A549 (cell line): ENCODE data around the gene AMOT.

Experiments
- CEBPB ChIP-seq, 2 experiments: fragments of >200 bp in 1 of 2; sonication (Bioruptor Twin) in 1 of 2; formaldehyde crosslinking in 1 of 2; IDR thresholded peaks; 2 replicates each; pipeline ENCODE4 v1.6.1; 2012 to 2016
- GATA3 ChIP-seq: IDR thresholded peaks from 2 replicates; pipeline ENCODE4 v1.6.1; 2012; ENCODE audit warnings: borderline replicate concordance
- HDAC2 ChIP-seq: fragments of 200-600 bp; sonication (generic); IDR thresholded peaks from 2 replicates; pipeline ENCODE4 v1.6.1; 2016
- JUNB ChIP-seq: fragments of >200 bp; sonication (Bioruptor Twin); formaldehyde crosslinking; IDR thresholded peaks from 2 replicates; pipeline ENCODE4 v1.6.1; 2016
- PBX3 ChIP-seq: IDR thresholded peaks from 2 replicates; pipeline ENCODE4 v1.6.1; 2012
- POLR2A ChIP-seq: IDR thresholded peaks from 2 replicates; pipeline ENCODE4 v1.6.1; 2012; ENCODE audit warnings: mild to moderate bottlenecking, low read length
- RAD21 ChIP-seq, 2 experiments: fragments of >200 bp in 1 of 2; sonication (Bioruptor Twin) in 1 of 2; formaldehyde crosslinking in 1 of 2; IDR thresholded peaks in 1 of 2; conservative IDR thresholded peaks in 1 of 2; 2 replicates in 1 of 2; 3 replicates in 1 of 2; pipeline ENCODE4 v1.6.1; 2012 to 2018; ENCODE audit warnings: inconsistent platforms in 1 of 2
- SMC3 ChIP-seq: fragments of >200 bp; sonication (Bioruptor Twin); formaldehyde crosslinking; IDR thresholded peaks from 3 replicates; pipeline ENCODE4 v1.6.1; 2018; ENCODE audit warnings: inconsistent platforms
- USF2 ChIP-seq: fragments of 450-650 bp; IDR thresholded peaks from 2 replicates; pipeline ENCODE4 v1.6.1; 2014; ENCODE audit warnings: antibody characterized with exemption
- ZFP36 ChIP-seq: fragments of 450-650 bp; IDR thresholded peaks from 2 replicates; pipeline ENCODE4 v1.6.1; 2014; ENCODE audit warnings: borderline replicate concordance; ENCODE audit not compliant: partially characterized antibody
- TF ChIP-seq, protein P1 (sequence below): fragments of >200 bp; sonication (Bioruptor Twin); formaldehyde crosslinking; IDR thresholded peaks from 3 replicates; pipeline ENCODE4 v1.5.1; 2016

GRCh38 chrX:112888916-112889315, 48.3 kb upstream of the AMOT start:
- TF ChIP-seq RAD21 (conservative IDR thresholded peaks at IDR 0.05 in 1 of 2, IDR thresholded peaks at IDR 0.05 in 1 of 2) (no peak), POLR2A (no peak), PBX3 (no peak), GATA3 (no peak), USF2 (no peak), CEBPB (IDR thresholded peaks at IDR 0.05) (no peak), SMC3 (no peak), ZFP36 (no peak), JUNB (no peak), HDAC2 (no peak)
- TF ChIP-seq, protein P1, sequence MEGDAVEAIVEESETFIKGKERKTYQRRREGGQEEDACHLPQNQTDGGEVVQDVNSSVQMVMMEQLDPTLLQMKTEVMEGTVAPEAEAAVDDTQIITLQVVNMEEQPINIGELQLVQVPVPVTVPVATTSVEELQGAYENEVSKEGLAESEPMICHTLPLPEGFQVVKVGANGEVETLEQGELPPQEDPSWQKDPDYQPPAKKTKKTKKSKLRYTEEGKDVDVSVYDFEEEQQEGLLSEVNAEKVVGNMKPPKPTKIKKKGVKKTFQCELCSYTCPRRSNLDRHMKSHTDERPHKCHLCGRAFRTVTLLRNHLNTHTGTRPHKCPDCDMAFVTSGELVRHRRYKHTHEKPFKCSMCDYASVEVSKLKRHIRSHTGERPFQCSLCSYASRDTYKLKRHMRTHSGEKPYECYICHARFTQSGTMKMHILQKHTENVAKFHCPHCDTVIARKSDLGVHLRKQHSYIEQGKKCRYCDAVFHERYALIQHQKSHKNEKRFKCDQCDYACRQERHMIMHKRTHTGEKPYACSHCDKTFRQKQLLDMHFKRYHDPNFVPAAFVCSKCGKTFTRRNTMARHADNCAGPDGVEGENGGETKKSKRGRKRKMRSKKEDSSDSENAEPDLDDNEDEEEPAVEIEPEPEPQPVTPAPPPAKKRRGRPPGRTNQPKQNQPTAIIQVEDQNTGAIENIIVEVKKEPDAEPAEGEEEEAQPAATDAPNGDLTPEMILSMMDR: no peak
